H1 (cell line): Measurements from ENCODE around the gene IQCK. TPM values are rescaled to one million over a fixed set of nuclear protein-coding genes. Genes with fewer than 3 reads are reported as not detected.

Experiments used
- ASH2L ChIP-seq: fragments of 200-600, 300-600 bp; sonication (generic); IDR thresholded peaks from one replicate; pipeline ENCODE4 v1.7.1; 2017; ENCODE audit warnings: low read length
- BRCA1 ChIP-seq: IDR thresholded peaks from 2 replicates; pipeline ENCODE4 v1.6.1; 2012; ENCODE audit warnings: low read depth, low read length, improper control_type of control experiment
- CHD1 ChIP-seq: IDR thresholded peaks from 2 replicates; pipeline ENCODE4 v1.6.1; 2012; ENCODE audit warnings: low read depth, low read length, improper control_type of control experiment
- CREB1 ChIP-seq: IDR thresholded peaks from 2 replicates; pipeline ENCODE4 v1.6.1; 2012; ENCODE audit warnings: inconsistent platforms
- CTBP2 ChIP-seq: IDR thresholded peaks from 2 replicates; pipeline ENCODE4 v1.7.0; 2011; ENCODE audit warnings: borderline replicate concordance, mild to moderate bottlenecking, moderate library complexity, mixed read lengths, low read length; ENCODE audit not compliant: insufficient read depth, insufficient read length
- EZH2 ChIP-seq: fragments of 200-600 bp; sonication (generic); IDR thresholded peaks from 2 replicates; pipeline ENCODE4 v1.7.1; 2012; ENCODE audit warnings: low read depth, mild to moderate bottlenecking, moderate library complexity, low read length, inconsistent platforms; ENCODE audit not compliant: severe bottlenecking
- HDAC2 ChIP-seq, 2 experiments: fragments of 300-600 bp in 1 of 2; sonication (generic) in 1 of 2; IDR thresholded peaks; 2 replicates each; pipeline ENCODE4 v1.6.1; 2011 to 2012; ENCODE audit warnings: low read depth in 2 of 2, low read length in 2 of 2, mild to moderate bottlenecking in 2 of 2, moderate library complexity in 2 of 2, borderline replicate concordance in 1 of 2, inconsistent platforms in 1 of 2
- HDAC6 ChIP-seq: IDR thresholded peaks from one replicate; pipeline ENCODE4 v1.7.1; 2012; ENCODE audit warnings: low read depth, mild to moderate bottlenecking, inconsistent platforms, low read length, moderate library complexity
- JUND ChIP-seq: IDR thresholded peaks from 2 replicates; pipeline ENCODE4 v1.6.1; 2011; ENCODE audit warnings: mild to moderate bottlenecking, improper control_type of control experiment, low read length
- KDM1A ChIP-seq: fragments of 200-600, 300-600 bp; sonication (generic); IDR thresholded peaks from 2 replicates; pipeline ENCODE4 v1.7.1; 2016; ENCODE audit warnings: mild to moderate bottlenecking, low read length, borderline replicate concordance
- MAFK ChIP-seq: IDR thresholded peaks from 2 replicates; pipeline ENCODE4 v1.6.1; 2012; ENCODE audit warnings: low read depth, mild to moderate bottlenecking, improper control_type of control experiment, low read length
- NRF1 ChIP-seq: IDR thresholded peaks from 2 replicates; pipeline ENCODE4 v1.6.1; 2011; ENCODE audit warnings: mild to moderate bottlenecking, low read depth, low read length, improper control_type of control experiment
- PHF8 ChIP-seq: fragments of 200-600 bp; sonication (generic); conservative IDR thresholded peaks from 2 replicates; pipeline ENCODE4 v1.7.1; 2012; ENCODE audit warnings: low read depth, mild to moderate bottlenecking, inconsistent platforms, low read length, moderate library complexity
- POLR2A ChIP-seq, 2 experiments: IDR thresholded peaks; 1 replicate in 1 of 2; 2 replicates in 1 of 2; pipeline ENCODE4 v1.6.1; 2011; ENCODE audit warnings: low read depth in 2 of 2, low read length in 2 of 2, mild to moderate bottlenecking in 2 of 2; ENCODE audit errors: control extremely low read depth in 1 of 2
- POU5F1 ChIP-seq: IDR thresholded peaks from 2 replicates; pipeline ENCODE4 v1.6.1; 2011; ENCODE audit warnings: low read depth, mild to moderate bottlenecking, low read length, moderate library complexity
- RBBP5 ChIP-seq: IDR thresholded peaks from 2 replicates; pipeline ENCODE4 v1.7.1; 2012; ENCODE audit warnings: low read depth, mild to moderate bottlenecking, inconsistent platforms, low read length, moderate library complexity, borderline replicate concordance
- RFX5 ChIP-seq: IDR thresholded peaks from 2 replicates; pipeline ENCODE4 v1.6.1; 2011; ENCODE audit warnings: low read depth, low read length, improper control_type of control experiment, borderline replicate concordance
- RXRA ChIP-seq: IDR thresholded peaks from 2 replicates; pipeline ENCODE4 v1.6.1; 2011; ENCODE audit warnings: low read depth, mild to moderate bottlenecking, low read length, moderate library complexity; ENCODE audit not compliant: insufficient read depth
- TAF1 ChIP-seq: IDR thresholded peaks from 2 replicates; pipeline ENCODE4 v1.6.1; 2011; ENCODE audit warnings: mild to moderate bottlenecking, low read depth, low read length
- TAF7 ChIP-seq: optimal IDR thresholded peaks from 2 replicates; pipeline ENCODE3; 2011; ENCODE audit warnings: low read depth, mild to moderate bottlenecking, inconsistent platforms, low read length, moderate library complexity, borderline replicate concordance
- ZNF274 ChIP-seq: IDR thresholded peaks from 2 replicates; pipeline ENCODE4 v1.7.0; 2012; ENCODE audit warnings: low read length, borderline replicate concordance; ENCODE audit errors: extremely low read depth
- polyA plus RNA-seq, 7 experiments: library from polyadenylated mRNA; depleted of rRNA in 3 of 7; stranded (reverse) in 5 of 7; unstranded in 2 of 7; fragments of >200 nt in 5 of 7; fragments of 200-250 nt in 2 of 7; gene quantifications; 1 replicate in 5 of 7; 2 replicates in 1 of 7; 4 replicates in 1 of 7; pipeline versions ENCODE4 v1.2.1 to v1.2.3, GENCODE V29; 2011 to 2013; ENCODE audit warnings: missing spikeins in 2 of 7, mixed read lengths in 2 of 7
- total RNA-seq: library from RNA; stranded (reverse); fragmentation: NEBNext Ultra II Directional; extraction: Animal tissue kit (Norgen Biotek cat#: 25700); gene quantifications from 2 replicates; pipeline ENCODE4 v1.2.1, GENCODE V29; 2021
- TF ChIP-seq, protein P1 (sequence below), 3 experiments: IDR thresholded peaks; 1 replicate in 2 of 3; 2 replicates in 1 of 3; pipeline versions ENCODE4 v1.5.1 to v1.6.1; 2011; ENCODE audit warnings: low read length in 3 of 3, mild to moderate bottlenecking in 3 of 3, inconsistent platforms in 2 of 3, low read depth in 1 of 3, moderate library complexity in 1 of 3; ENCODE audit not compliant: insufficient read depth in 1 of 3; ENCODE audit errors: control extremely low read depth in 1 of 3

IQCK gene
- total and polyA plus RNA-seq, 2 of the 8 experiments (the other 6 are each of a cell fraction or from before 2014, with no cell fraction given) = 6.2 to 9.3 TPM

DNA sequence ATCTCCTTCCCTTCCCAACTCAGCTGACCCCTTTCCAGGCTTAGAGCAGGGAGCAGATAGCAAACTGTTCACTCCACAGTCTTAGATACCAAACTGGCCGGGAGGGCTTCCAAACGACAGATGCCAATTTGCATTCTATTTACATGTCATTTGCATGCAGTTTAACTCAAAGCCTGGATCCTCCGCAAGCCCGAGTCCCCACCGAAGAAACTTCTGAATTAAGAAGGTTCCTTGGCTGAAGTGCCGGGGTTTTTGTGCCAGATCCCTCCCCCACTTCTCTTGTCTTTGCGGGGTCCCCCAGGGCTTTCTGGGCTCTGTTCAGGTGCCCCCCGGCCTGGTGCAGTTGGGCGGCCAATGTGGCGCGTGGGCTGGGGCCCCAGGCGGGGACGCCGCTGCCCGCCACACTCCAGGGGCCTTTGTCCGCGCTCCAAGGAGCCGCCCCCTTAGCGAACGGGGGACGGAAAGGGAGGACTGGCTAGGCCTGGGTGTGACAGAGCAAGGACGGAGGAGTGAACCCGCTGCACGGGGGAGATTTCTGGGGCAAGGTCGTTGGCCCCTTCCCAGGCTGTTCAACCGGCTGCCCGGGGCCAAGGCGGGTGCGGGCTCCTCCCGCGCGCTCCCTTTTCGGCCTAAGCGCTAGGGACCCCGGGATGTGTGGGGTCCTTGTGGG, 165.4 kb downstream of the IQCK start (continued):
- TF ChIP-seq, protein P1, sequence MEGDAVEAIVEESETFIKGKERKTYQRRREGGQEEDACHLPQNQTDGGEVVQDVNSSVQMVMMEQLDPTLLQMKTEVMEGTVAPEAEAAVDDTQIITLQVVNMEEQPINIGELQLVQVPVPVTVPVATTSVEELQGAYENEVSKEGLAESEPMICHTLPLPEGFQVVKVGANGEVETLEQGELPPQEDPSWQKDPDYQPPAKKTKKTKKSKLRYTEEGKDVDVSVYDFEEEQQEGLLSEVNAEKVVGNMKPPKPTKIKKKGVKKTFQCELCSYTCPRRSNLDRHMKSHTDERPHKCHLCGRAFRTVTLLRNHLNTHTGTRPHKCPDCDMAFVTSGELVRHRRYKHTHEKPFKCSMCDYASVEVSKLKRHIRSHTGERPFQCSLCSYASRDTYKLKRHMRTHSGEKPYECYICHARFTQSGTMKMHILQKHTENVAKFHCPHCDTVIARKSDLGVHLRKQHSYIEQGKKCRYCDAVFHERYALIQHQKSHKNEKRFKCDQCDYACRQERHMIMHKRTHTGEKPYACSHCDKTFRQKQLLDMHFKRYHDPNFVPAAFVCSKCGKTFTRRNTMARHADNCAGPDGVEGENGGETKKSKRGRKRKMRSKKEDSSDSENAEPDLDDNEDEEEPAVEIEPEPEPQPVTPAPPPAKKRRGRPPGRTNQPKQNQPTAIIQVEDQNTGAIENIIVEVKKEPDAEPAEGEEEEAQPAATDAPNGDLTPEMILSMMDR (IDR thresholded peaks at IDR 0.05; ENCODE audit: control extremely low read depth in 1 of 3, insufficient read depth in 1 of 3, low read depth in 1 of 3, low read length in 3 of 3) = no peak
- no peak for TF ChIP-seq ZNF274
- TF ChIP-seq BRCA1 = no peak
- TF ChIP-seq EZH2 = no peak
- no peak for TF ChIP-seq JUND
- no peak; a peak in 1 of 3 replicates for TF ChIP-seq POLR2A (IDR thresholded peaks at IDR 0.05; ENCODE audit: control extremely low read depth in 1 of 2, low read depth in 2 of 2, low read length in 2 of 2)
- TF ChIP-seq CREB1 = no peak
- no peak for TF ChIP-seq RFX5
- TF ChIP-seq RBBP5 = no peak
- no peak for TF ChIP-seq CHD1
- TF ChIP-seq KDM1A = no peak
- TF ChIP-seq ASH2L = peak; percentile 62
- TF ChIP-seq NRF1 = no peak
- TF ChIP-seq POU5F1 = no peak
- no peak for TF ChIP-seq TAF7
- no peak for TF ChIP-seq RXRA
- TF ChIP-seq HDAC6 = no peak
- no peak for TF ChIP-seq CTBP2
- TF ChIP-seq PHF8 = peak; percentile 14; the same call in 1 of the 2 replicates
- peak in 1 of 2 experiments; percentile 78; a peak in 1 of 4 replicates for TF ChIP-seq HDAC2 (IDR thresholded peaks at IDR 0.05; ENCODE audit: borderline replicate concordance in 1 of 2, low read depth in 2 of 2, low read length in 2 of 2)
- TF ChIP-seq TAF1 = peak; percentile 34; the same call in 1 of the 2 replicates
- no peak for TF ChIP-seq MAFK
